Measurements from ENCODE around the gene SMYD1. TPM values are rescaled to one million over a fixed set of nuclear protein-coding genes. Genes with fewer than 3 reads are reported as not detected.

SMYD1 gene
- total RNA-seq, 1 experiment from 2014 or later: not detected

- TF ChIP-seq, protein P1, sequence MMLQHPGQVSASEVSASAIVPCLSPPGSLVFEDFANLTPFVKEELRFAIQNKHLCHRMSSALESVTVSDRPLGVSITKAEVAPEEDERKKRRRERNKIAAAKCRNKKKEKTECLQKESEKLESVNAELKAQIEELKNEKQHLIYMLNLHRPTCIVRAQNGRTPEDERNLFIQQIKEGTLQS (IDR thresholded peaks at IDR 0.05): no peak
- TF ChIP-seq ELF1 (IDR thresholded peaks at IDR 0.05; ENCODE audit: borderline replicate concordance, low read depth) (no peak), SIN3A (IDR thresholded peaks at IDR 0.05; ENCODE audit: low read depth) (no peak), RAD21 (IDR thresholded peaks at IDR 0.05; ENCODE audit: low read depth) (no peak), FOSL1 (IDR thresholded peaks at IDR 0.05; ENCODE audit: low read depth) (no peak), JUND (IDR thresholded peaks at IDR 0.05) (no peak)
- POLR2A ChIA-PET: interaction anchor here (0.5 to 1.9 kb wide), 3 partner anchors 11 to 403 kb away, joined by 3 to 8 read pairs (median 4); partner anchors contain the start of gene RNU2-63P
- no peak for ATAC-seq
Observed at GRCh38 chr2:88060907-88061275, 6.7 kb upstream of the SMYD1 start.

GRCh38 chr2:88061295-88061694 lies 6.3 kb upstream of the SMYD1 start:
- Histone ChIP-seq H3K36me3 (ENCODE audit: control insufficient read depth in 1 of 2, insufficient read depth in 2 of 2, low read length in 2 of 2) (no peaks in the 10 kb centered on the region), H3K9me2 (ENCODE audit: insufficient read depth) (no peaks in the 10 kb centered on the region), H3K4me2 (ENCODE audit: low read length) (no peak overlapping the region), H3K9ac (ENCODE audit: low read length) (no peak overlapping the region), H2AFZ (ENCODE audit: low read depth, low read length, poor library complexity, severe bottlenecking) (no peak overlapping the region), H3K9me3 (ENCODE audit: control insufficient read depth in 1 of 2, insufficient read depth in 1 of 2, low read depth in 1 of 2, low read length in 2 of 2) (no peaks in the 10 kb centered on the region), H3K27me3 (ENCODE audit: insufficient read depth, low read length) (no peaks in the 10 kb centered on the region), H3K79me2 (ENCODE audit: insufficient read depth, low read length) (no peaks in the 10 kb centered on the region), H3K4me3 (replicated peaks in 1 of 2; ENCODE audit: low read depth in 1 of 2, low read length in 2 of 2) (no peak overlapping the region), H3K4me1 (ENCODE audit: control insufficient read depth in 1 of 2, insufficient read depth in 2 of 2, low read length in 2 of 2) (peaks cover 2 to 6% of the 10 kb centered on the region in 2 experiments; a peak in 3 of 4 replicates), H3K27ac (ENCODE audit: low read depth, low read length) (no peak overlapping the region), H4K20me1 (ENCODE audit: insufficient read depth) (no peaks in the 10 kb centered on the region)
- BruUV-seq (replicated peaks): no TSS peak
- intact Hi-C loops (cut with micrococcal nuclease): loop anchor here (10.0 kb wide), 1 partner anchor 394 kb away; the partner anchor contains the start of gene FOXI3
- ChIA-PET POLR2A (interaction anchor here (0.8 to 1.9 kb wide), 2 partner anchors 10 to 46 kb away, joined by 4 to 8 read pairs; partner anchors contain the start of gene RNU2-63P), RAD21 (ENCODE audit: low non-redundant PET in 1 of 2, low total read pairs in 2 of 2, uncharacterized antibody in 2 of 2, unreplicated experiment in 2 of 2) (interaction anchor here in 1 of 2 experiments (1.2 to 1.6 kb wide), 2 partner anchors 98 to 125 kb away, joined by 3 to 15 read pairs; no protein-coding TSS in a partner anchor), CTCF (interaction anchor here (1.0 to 3.9 kb wide), 10 partner anchors 8 to 129 kb away, joined by 3 to 113 read pairs (median 8); no protein-coding TSS in a partner anchor)
- no peak for ATAC-seq
- no peak for TF ChIP-seq EZH2phosphoT487 (IDR thresholded peaks at IDR 0.05; ENCODE audit: borderline replicate concordance)
- TF ChIP-seq, protein P1 (IDR thresholded peaks at IDR 0.05): no peak
- TF ChIP-seq TCF7L2 (IDR thresholded peaks at IDR 0.05; ENCODE audit: borderline replicate concordance, extremely low read depth, insufficient read depth, insufficient read length): no peak
- TF ChIP-seq EZH2 (IDR thresholded peaks at IDR 0.05): no peak
- TF ChIP-seq RAD21 (IDR thresholded peaks at IDR 0.05; ENCODE audit: low read depth): no peak
- no peak for TF ChIP-seq ZNF274 (IDR thresholded peaks at IDR 0.05; ENCODE audit: low read depth, low read length)
- TF ChIP-seq YY1 (IDR thresholded peaks at IDR 0.05; ENCODE audit: extremely low read depth, insufficient replicate concordance, low read depth, low read length): no peak
- TF ChIP-seq, protein P2, sequence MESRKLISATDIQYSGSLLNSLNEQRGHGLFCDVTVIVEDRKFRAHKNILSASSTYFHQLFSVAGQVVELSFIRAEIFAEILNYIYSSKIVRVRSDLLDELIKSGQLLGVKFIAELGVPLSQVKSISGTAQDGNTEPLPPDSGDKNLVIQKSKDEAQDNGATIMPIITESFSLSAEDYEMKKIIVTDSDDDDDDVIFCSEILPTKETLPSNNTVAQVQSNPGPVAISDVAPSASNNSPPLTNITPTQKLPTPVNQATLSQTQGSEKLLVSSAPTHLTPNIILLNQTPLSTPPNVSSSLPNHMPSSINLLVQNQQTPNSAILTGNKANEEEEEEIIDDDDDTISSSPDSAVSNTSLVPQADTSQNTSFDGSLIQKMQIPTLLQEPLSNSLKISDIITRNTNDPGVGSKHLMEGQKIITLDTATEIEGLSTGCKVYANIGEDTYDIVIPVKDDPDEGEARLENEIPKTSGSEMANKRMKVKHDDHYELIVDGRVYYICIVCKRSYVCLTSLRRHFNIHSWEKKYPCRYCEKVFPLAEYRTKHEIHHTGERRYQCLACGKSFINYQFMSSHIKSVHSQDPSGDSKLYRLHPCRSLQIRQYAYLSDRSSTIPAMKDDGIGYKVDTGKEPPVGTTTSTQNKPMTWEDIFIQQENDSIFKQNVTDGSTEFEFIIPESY (IDR thresholded peaks at IDR 0.05; ENCODE audit: extremely low read depth, insufficient replicate concordance, low read length): no peak
- no peak for TF ChIP-seq ZFX (IDR thresholded peaks at IDR 0.05)
- TF ChIP-seq POLR2A (IDR thresholded peaks at IDR 0.05; ENCODE audit: borderline replicate concordance, extremely low read depth, insufficient read depth, insufficient read length): no peak
- no peak for DNase-seq (ENCODE audit: low read depth, low spot score)

More at GRCh38 chr2:88060907-88061275, 6.7 kb upstream of the SMYD1 start:
- Histone ChIP-seq H3K9ac (ENCODE audit: low read length) (no peak overlapping the region), H3K27me3 (ENCODE audit: insufficient read depth, low read length) (no peaks in the 10 kb centered on the region), H2AFZ (ENCODE audit: low read depth, low read length, poor library complexity, severe bottlenecking) (no peak overlapping the region), H3K79me2 (ENCODE audit: insufficient read depth, low read length) (no peaks in the 10 kb centered on the region), H3K4me2 (ENCODE audit: low read length) (no peak overlapping the region), H3K36me3 (ENCODE audit: control insufficient read depth in 1 of 2, insufficient read depth in 2 of 2, low read length in 2 of 2) (no peaks in the 10 kb centered on the region), H3K4me1 (ENCODE audit: control insufficient read depth in 1 of 2, insufficient read depth in 2 of 2, low read length in 2 of 2) (peaks cover 3 to 10% of the 10 kb centered on the region in 2 experiments; a peak in 3 of 4 replicates), H3K9me2 (ENCODE audit: insufficient read depth) (no peaks in the 10 kb centered on the region), H4K20me1 (ENCODE audit: insufficient read depth) (no peaks in the 10 kb centered on the region), H3K9me3 (ENCODE audit: control insufficient read depth in 1 of 2, insufficient read depth in 1 of 2, low read depth in 1 of 2, low read length in 2 of 2) (no peaks in the 10 kb centered on the region), H3K27ac (ENCODE audit: low read depth, low read length) (no peak overlapping the region), H3K4me3 (replicated peaks in 1 of 2; ENCODE audit: low read depth in 1 of 2, low read length in 2 of 2) (no peak overlapping the region)
- no TSS peak for BruUV-seq (replicated peaks)
- DNase-seq (ENCODE audit: low read depth, low spot score): no peak
- CTCF ChIA-PET: interaction anchor here (0.6 to 3.9 kb wide), 31 partner anchors 8 to 532 kb away, joined by 3 to 113 read pairs (median 4); partner anchors contain the start of gene RNU2-63P
- RAD21 ChIA-PET (ENCODE audit: low non-redundant PET in 1 of 2, low total read pairs in 2 of 2, uncharacterized antibody in 2 of 2, unreplicated experiment in 2 of 2): interaction anchor here (1.1 to 1.6 kb wide), 3 partner anchors 99 to 125 kb away, joined by 3 to 15 read pairs (median 13); no protein-coding TSS in a partner anchor
- intact Hi-C loops (cut with micrococcal nuclease): loop anchor here (1.0 to 10.0 kb wide), 3 partner anchors 99 to 394 kb away; partner anchors contain the start of gene FOXI3

All from HCT116 (cell line).